Endothelial cell (in vitro differentiated cells): Measurements from ENCODE around the gene RAPGEF5. TPM values are rescaled to one million over a fixed set of nuclear protein-coding genes. Genes with fewer than 3 reads are reported as not detected.

Source experiments
- DNase-seq: peaks from one replicate; pipeline ENCODE4 v3.0.0; 2021; ENCODE audit warnings: low spot score
- H3K27ac Mint-ChIP-seq: one replicate; pipeline ENCODE4 v1.8.0; 2021; ENCODE audit warnings: mixed read lengths, inconsistent platforms; ENCODE audit not compliant: unreplicated experiment
- H3K27me3 Mint-ChIP-seq: one replicate; pipeline ENCODE4 v1.8.0; 2021; ENCODE audit warnings: mild to moderate bottlenecking, moderate library complexity, mixed read lengths, inconsistent platforms; ENCODE audit not compliant: unreplicated experiment
- H3K36me3 Mint-ChIP-seq: one replicate; pipeline ENCODE4 v1.8.0; 2021; ENCODE audit warnings: mild to moderate bottlenecking, low read depth, mixed read lengths, inconsistent platforms; ENCODE audit not compliant: unreplicated experiment
- H3K4me1 Mint-ChIP-seq: one replicate; pipeline ENCODE4 v1.8.0; 2021; ENCODE audit warnings: mild to moderate bottlenecking, mixed read lengths, inconsistent platforms; ENCODE audit not compliant: unreplicated experiment
- H3K4me3 Mint-ChIP-seq: one replicate; pipeline ENCODE4 v1.8.0; 2021; ENCODE audit warnings: mild to moderate bottlenecking, mixed read lengths, inconsistent platforms; ENCODE audit not compliant: unreplicated experiment
- H3K9me3 Mint-ChIP-seq: one replicate; pipeline ENCODE4 v1.8.0; 2021; ENCODE audit warnings: mixed read lengths, inconsistent platforms; ENCODE audit not compliant: unreplicated experiment
- CTCF ChIP-seq: fragments of 200-600 bp; sonication (generic); IDR thresholded peaks from one replicate; pipeline ENCODE4 v1.5.0; 2021; ENCODE audit warnings: antibody characterized with exemption; ENCODE audit not compliant: unreplicated experiment
- total RNA-seq: library from RNA; stranded (reverse); fragmentation: NEBNext Ultra II Directional; extraction: Animal tissue kit (Norgen Biotek cat#: 25700); gene quantifications from one replicate; pipeline ENCODE4 v1.2.1, GENCODE V29; 2021; ENCODE audit not compliant: unreplicated experiment

The RAPGEF5 gene
- total RNA-seq, 1 donor from 2014 or later: 135 TPM

- peaks cover 80% of the 10 kb centered on the region for H3K4me1 Mint-ChIP-seq
- peaks cover 31% of the 10 kb centered on the region for H3K36me3 Mint-ChIP-seq
- TF ChIP-seq CTCF: no peak
- H3K4me3 Mint-ChIP-seq: no peak overlapping the region
- peaks cover 9% of the 10 kb centered on the region for H3K27me3 Mint-ChIP-seq
- H3K9me3 Mint-ChIP-seq: no peaks in the 10 kb centered on the region
- DNase-seq: no peak
- peak overlapping the region; percentile 70 for H3K27ac Mint-ChIP-seq
These were observed 148.2 kb downstream of the RAPGEF5 start for GRCh38 chr7:22208799-22209198.

- peak overlapping the region; percentile 70 for H3K27ac Mint-ChIP-seq
- peaks cover 70% of the 10 kb centered on the region for H3K4me1 Mint-ChIP-seq
- no peak for DNase-seq
- TF ChIP-seq CTCF: no peak
- H3K4me3 Mint-ChIP-seq: peak overlapping the region; percentile 9
- H3K9me3 Mint-ChIP-seq: no peaks in the 10 kb centered on the region
- H3K27me3 Mint-ChIP-seq: peaks cover 8% of the 10 kb centered on the region
- H3K36me3 Mint-ChIP-seq: peaks cover 38% of the 10 kb centered on the region
These were observed 149.2 kb downstream of the RAPGEF5 start for GRCh38 chr7:22207724-22208225.

GRCh38 chr7:22205631-22206030, 151.3 kb downstream of the RAPGEF5 start:
- peaks cover 52% of the 10 kb centered on the region for H3K4me1 Mint-ChIP-seq
- peaks cover 43% of the 10 kb centered on the region for H3K36me3 Mint-ChIP-seq
- peaks cover 3% of the 10 kb centered on the region for H3K27me3 Mint-ChIP-seq
- no peaks in the 10 kb centered on the region for H3K9me3 Mint-ChIP-seq
- H3K27ac Mint-ChIP-seq: no peak overlapping the region
- TF ChIP-seq CTCF: no peak
- no peak overlapping the region for H3K4me3 Mint-ChIP-seq
- no peak for DNase-seq

GRCh38 chr7:22204312-22204711, 152.6 kb downstream of the RAPGEF5 start:
- no peak for DNase-seq
- TF ChIP-seq CTCF: no peak
- Mint-ChIP-seq H3K27me3 (peaks cover 3% of the 10 kb centered on the region), H3K27ac (no peak overlapping the region), H3K36me3 (peaks cover 50% of the 10 kb centered on the region), H3K9me3 (no peaks in the 10 kb centered on the region), H3K4me1 (peaks cover 44% of the 10 kb centered on the region), H3K4me3 (peak overlapping the region; percentile 3)

GRCh38 chr7:22202141-22202540, 154.8 kb downstream of the RAPGEF5 start:
- Mint-ChIP-seq H3K27ac (no peak overlapping the region), H3K4me3 (no peak overlapping the region), H3K9me3 (no peaks in the 10 kb centered on the region), H3K36me3 (peaks cover 58% of the 10 kb centered on the region), H3K27me3 (peaks cover 3% of the 10 kb centered on the region), H3K4me1 (peaks cover 32% of the 10 kb centered on the region)
- no peak for TF ChIP-seq CTCF
- DNase-seq: no peak
